Measurements from ENCODE around the gene RBM12. TPM values are rescaled to one million over a fixed set of nuclear protein-coding genes. Genes with fewer than 3 reads are reported as not detected.

RBM12 gene
- total and polyA plus RNA-seq, 2 of the 8 experiments (the other 6 are each of a cell fraction or from before 2014, with no cell fraction given): 187 to 214 TPM

GRCh38 chr20:35699127-35699956, 34.6 kb upstream of the RBM12 start, which contains the start of the genes NFS1 and ROMO1:
TSS of gene NFS1 (minus strand) at chr20:35699352. CDS start at chr20:35699288, 64 bp downstream.
TSS of gene ROMO1 (plus strand) at chr20:35699405. CDS start at chr20:35699633, 228 bp downstream.
- DNase-seq (ENCODE audit: low read depth in 1 of 2, low spot score in 2 of 2) (peak; percentile 65 to 90), FAIRE-seq (no peak)
- H3K14ac ChIP-seq (ENCODE audit: insufficient read length): no peak within 1 kb of the TSS
- H3K9me3 ChIP-seq (ENCODE audit: insufficient read depth in 2 of 2, low read depth in 1 of 2, low read length in 1 of 2): no peaks in the 10 kb centered on the region
- H2BK12ac ChIP-seq (ENCODE audit: low read depth, low read length): no peak within 1 kb of the TSS
- peaks cover 3 to 32% (median 7%) of the 10 kb centered on the region in 4 experiments for H3K36me3 ChIP-seq (ENCODE audit: control insufficient read depth in 2 of 4, insufficient read depth in 4 of 4, low read length in 3 of 4)
- H2AFZ ChIP-seq (ENCODE audit: low read length): peak within 1 kb of the TSS; percentile 94
- no peak within 1 kb of the TSS for H3K23ac ChIP-seq (ENCODE audit: insufficient read length)
- peaks cover 0 to 6% of the 10 kb centered on the region in 2 experiments for H4K20me1 ChIP-seq (replicated peaks in 1 of 2; ENCODE audit: control insufficient read depth in 1 of 2, insufficient read depth in 2 of 2, low read length in 2 of 2)
- peak within 1 kb of the TSS; percentile 80 to 96 (median 90) for H3K9ac ChIP-seq (replicated peaks in 1 of 4; ENCODE audit: extremely low read depth in 1 of 4, low read depth in 3 of 4, low read length in 3 of 4)
- ChIA-PET POLR2A (ENCODE audit: partially characterized antibody) (interaction anchor here (0.8 to 40.1 kb wide), 11 partner anchors 17 to 255 kb away, joined by 3 to 2341 read pairs (median 3); partner anchors contain the start of genes CPNE1, PHF20, RBM12 and RBM39), CTCF (ENCODE audit: partially characterized antibody) (interaction anchor here (0.6 to 2.4 kb wide), 6 partner anchors 10 to 902 kb away, joined by 3 to 8 read pairs (median 4); partner anchors contain the start of gene RBM39)
- no peak within 1 kb of the TSS for H2BK120ac ChIP-seq (replicated peaks; ENCODE audit: low read depth, low read length)
- peak within 1 kb of the TSS; percentile 78 for H3K27ac ChIP-seq (ENCODE audit: low read depth, low read length)
- peak within 1 kb of the TSS; percentile 82 for H3K4ac ChIP-seq (replicated peaks; ENCODE audit: insufficient read length, low read depth, low read length)
- peak within 1 kb of the TSS; percentile 75 to 91 for H3K4me2 ChIP-seq (ENCODE audit: insufficient read depth in 1 of 2, low read depth in 2 of 2, low read length in 2 of 2)
- peak within 1 kb of the TSS; percentile 86 for H3K18ac ChIP-seq (ENCODE audit: extremely low read depth, low read length)
- H3K79me1 ChIP-seq (ENCODE audit: low read depth, low read length): no peaks in the 10 kb centered on the region
- peaks cover 0 to 8% of the 10 kb centered on the region in 2 experiments; a peak in 2 of 4 replicates for H3K79me2 ChIP-seq (ENCODE audit: control insufficient read depth in 1 of 2, insufficient read depth in 2 of 2, low read length in 2 of 2)
- peak within 1 kb of the TSS; percentile 98 for H4K8ac ChIP-seq (ENCODE audit: extremely low read depth, insufficient read depth, low read length)
- H2AK5ac ChIP-seq (ENCODE audit: low read depth, low read length): no peak within 1 kb of the TSS
- H2BK5ac ChIP-seq (ENCODE audit: low read depth, low read length): peak within 1 kb of the TSS; percentile 95
- H3K4me1 ChIP-seq (replicated peaks in 1 of 4; ENCODE audit: control insufficient read depth in 3 of 4, insufficient read depth in 4 of 4, low read length in 3 of 4): peaks cover 0 to 2% (median under 1%) of the 10 kb centered on the region in 4 experiments; a peak in 3 of 7 replicates
- 1% methylated on average over 65 of the region's 81 CpGs; no CpG with 5 or more reads in 1 of the 2 experiments for WGBS, 2 experiments (ENCODE audit: extremely low coverage in 1 of 2, insufficient coverage in 1 of 2, insufficient read length in 1 of 2, insufficient replicate concordance in 2 of 2, low coverage in 1 of 2, low lambda C conversion rate in 2 of 2, missing lambda C conversion rate in 1 of 2)
- H2BK20ac ChIP-seq (ENCODE audit: low read length): no peak within 1 kb of the TSS
- H3K56ac ChIP-seq (replicated peaks; ENCODE audit: insufficient read length, low read depth, low read length): peak within 1 kb of the TSS; percentile 87
- peak within 1 kb of the TSS; percentile 66 to 99 (median 88) for H3K4me3 ChIP-seq (ENCODE audit: extremely low read depth in 1 of 4, insufficient read depth in 2 of 4, low read depth in 3 of 4, low read length in 4 of 4)
- H3K27me3 ChIP-seq (replicated peaks in 1 of 4; ENCODE audit: control insufficient read depth in 3 of 4, extremely low read depth in 1 of 4, insufficient read depth in 3 of 4, low read length in 3 of 4): no peaks in the 10 kb centered on the region
- peak within 1 kb of the TSS; percentile 66 for H4K91ac ChIP-seq (replicated peaks; ENCODE audit: insufficient read length, low read length)
- peaks cover 13% of the 10 kb centered on the region for H3K23me2 ChIP-seq (ENCODE audit: low read depth, low read length)
- no peak within 1 kb of the TSS for H2BK15ac ChIP-seq (ENCODE audit: low read length)
- H4K5ac ChIP-seq (ENCODE audit: insufficient read length, low read depth, low read length): no peak within 1 kb of the TSS
- TF ChIP-seq SAP30 (IDR thresholded peaks at IDR 0.05; ENCODE audit: insufficient read depth, insufficient replicate concordance, low read length): peak; percentile 47
- no peak for TF ChIP-seq FOSL1 (IDR thresholded peaks at IDR 0.05; ENCODE audit: insufficient read depth, low read depth, low read length)
- no peak for TF ChIP-seq SIRT6 (IDR thresholded peaks at IDR 0.05; ENCODE audit: low read length)
- TF ChIP-seq EGR1 (IDR thresholded peaks at IDR 0.05; ENCODE audit: borderline replicate concordance, low read depth, low read length): 0 out of 2 replicates have a peak, but pooled peaks have one; percentile 31
- peak; percentile 57; the same call in 1 of the 2 replicates for TF ChIP-seq TBP (IDR thresholded peaks at IDR 0.05; ENCODE audit: low read depth, low read length)
- TF ChIP-seq CREB1 (IDR thresholded peaks at IDR 0.05): peak; percentile 98
- TF ChIP-seq RBBP5 (IDR thresholded peaks at IDR 0.05; ENCODE audit: borderline replicate concordance, low read depth, low read length): peak; percentile 87
- peak; percentile 7 to 31; a peak in 1 of 4 replicates for TF ChIP-seq RAD21 (IDR thresholded peaks at IDR 0.05 in 1 of 2, conservative IDR thresholded peaks at IDR 0.05 in 1 of 2; ENCODE audit: low read depth in 2 of 2, low read length in 2 of 2)
- TF ChIP-seq YY1 (IDR thresholded peaks at IDR 0.05; ENCODE audit: low read depth, low read length): no peak; the same call in 1 of the 2 replicates
- peak in 1 of 2 experiments; percentile 57; a peak in 1 of 4 replicates for TF ChIP-seq HDAC2 (IDR thresholded peaks at IDR 0.05; ENCODE audit: borderline replicate concordance in 1 of 2, low read depth in 2 of 2, low read length in 2 of 2)
